Measurements from ENCODE around the gene ZNF518A. TPM values are rescaled to one million over a fixed set of nuclear protein-coding genes. Genes with fewer than 3 reads are reported as not detected.
"Not testable (repeated sequence)": the region's sequence is repeated elsewhere in the genome, so short reads cannot be mapped to it uniquely, and the experiment has no call there.

The ZNF518A gene
- total and polyA plus RNA-seq, 2 donors (not counting 3 experiments of a cell fraction or from before 2014, with no cell fraction given), result 2.9 to 12.1 TPM

DNA sequence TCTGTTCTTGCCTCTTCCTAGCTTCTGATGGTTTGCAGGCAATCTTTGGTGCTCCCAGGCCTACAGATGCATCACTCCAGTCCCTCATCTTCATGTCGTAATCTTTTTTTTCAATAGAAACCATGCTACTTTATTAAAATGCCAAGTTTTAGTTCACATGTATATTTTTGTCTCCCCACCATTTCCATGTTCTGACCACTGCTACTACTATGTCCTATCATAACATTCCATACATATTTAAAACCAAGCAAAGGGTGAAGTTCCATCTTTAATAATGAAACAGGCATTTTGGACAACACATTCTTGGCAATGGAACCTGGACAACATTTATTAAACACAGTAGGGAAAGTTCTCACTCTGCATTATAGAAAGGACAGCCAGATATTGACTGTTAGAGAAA is 58.8 kb downstream of the ZNF518A start:
- Histone ChIP-seq H3K27ac (ENCODE audit: insufficient read depth, low read depth, low read length) (no peak overlapping the region), H3K4me2 (ENCODE audit: insufficient read depth, low read length) (no peak overlapping the region), H4K20me1 (replicated peaks; ENCODE audit: control insufficient read depth, extremely low read depth, insufficient read depth, low read length) (no peaks in the 10 kb centered on the region), H3K36me3 (ENCODE audit: control insufficient read depth in 2 of 2, extremely low read depth in 1 of 2, insufficient read depth in 2 of 2, low read length in 2 of 2) (no peaks in the 10 kb centered on the region), H3K27me3 (ENCODE audit: control insufficient read depth in 2 of 2, insufficient read depth in 2 of 2, low read length in 2 of 2) (peaks cover 0 to 3% of the 10 kb centered on the region in 2 experiments), H3K9me3 (replicated peaks; ENCODE audit: control insufficient read depth, insufficient read depth, low read length) (no peaks in the 10 kb centered on the region), H3K9me1 (replicated peaks; ENCODE audit: control insufficient read depth, extremely low read depth, insufficient read depth, low read length) (no peaks in the 10 kb centered on the region), H3K9ac (replicated peaks; ENCODE audit: extremely low read depth, insufficient read depth, low read length) (no peak overlapping the region), H2AFZ (ENCODE audit: low read depth, low read length) (no peak overlapping the region), H3K4me1 (ENCODE audit: control insufficient read depth, extremely low read depth, insufficient read depth, low read length) (no peaks in the 10 kb centered on the region), H3K79me2 (ENCODE audit: control insufficient read depth, insufficient read depth, low read length) (no peaks in the 10 kb centered on the region), H3K4me3 (replicated peaks in 1 of 3; ENCODE audit: insufficient read depth in 1 of 3, low read depth in 1 of 3, low read length in 3 of 3) (no peak overlapping the region)
- ChIA-PET POLR2A (no interaction called here), CTCF (no interaction called here)
- dilution Hi-C loops (cut with MboI; ENCODE audit: extremely low pct_ligation_motif_present, low sequenced_read_pairs), result no loop called here
- no TSS peak for BruUV-seq (replicated peaks)
- intact Hi-C loops (cut with micrococcal nuclease), result no loop called here
- DNase-seq (ENCODE audit: low read depth, low spot score) (no peak), FAIRE-seq (no peak)
- TF ChIP-seq MYC (IDR thresholded peaks at IDR 0.05; ENCODE audit: low read depth, low read length), result no peak
- no peak for TF ChIP-seq JUN (IDR thresholded peaks at IDR 0.05; ENCODE audit: borderline replicate concordance, insufficient read depth, insufficient read length, low read depth)

DNA sequence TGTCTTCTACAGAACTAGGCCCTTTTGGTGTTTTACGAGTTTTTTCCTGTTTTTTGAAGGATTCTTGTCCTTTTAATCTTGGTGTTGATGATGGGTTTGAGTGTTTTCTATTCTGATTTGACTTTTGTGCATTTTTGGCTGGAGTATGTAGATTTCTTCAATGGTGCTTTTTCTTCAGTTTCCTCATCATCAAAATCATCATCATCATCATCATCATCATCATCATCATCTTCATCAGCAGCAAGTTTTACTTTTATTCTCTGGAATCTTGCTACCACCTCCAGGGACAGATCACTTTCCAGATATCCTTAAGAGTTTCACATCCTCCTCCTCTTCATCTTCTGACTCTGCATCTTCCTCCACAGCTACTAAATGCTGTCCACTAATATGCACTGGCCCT is 59.4 kb downstream of the ZNF518A start:
- H3K79me2 ChIP-seq (ENCODE audit: control insufficient read depth, insufficient read depth, low read length); dilution Hi-C loops (cut with MboI; ENCODE audit: extremely low pct_ligation_motif_present, low sequenced_read_pairs); H3K4me1 ChIP-seq (ENCODE audit: control insufficient read depth, extremely low read depth, insufficient read depth, low read length); H3K9me1 ChIP-seq (replicated peaks; ENCODE audit: control insufficient read depth, extremely low read depth, insufficient read depth, low read length); H2AFZ ChIP-seq (ENCODE audit: low read depth, low read length); H3K27me3 ChIP-seq (ENCODE audit: control insufficient read depth in 2 of 2, insufficient read depth in 2 of 2, low read length in 2 of 2); H3K36me3 ChIP-seq (ENCODE audit: control insufficient read depth in 2 of 2, extremely low read depth in 1 of 2, insufficient read depth in 2 of 2, low read length in 2 of 2); intact Hi-C loops (cut with micrococcal nuclease); H3K9me3 ChIP-seq (replicated peaks; ENCODE audit: control insufficient read depth, insufficient read depth, low read length); H4K20me1 ChIP-seq (replicated peaks; ENCODE audit: control insufficient read depth, extremely low read depth, insufficient read depth, low read length); CTCF ChIA-PET; H3K9ac ChIP-seq (replicated peaks; ENCODE audit: extremely low read depth, insufficient read depth, low read length); FAIRE-seq; BruUV-seq (replicated peaks); H3K27ac ChIP-seq (ENCODE audit: insufficient read depth, low read depth, low read length); POLR2A ChIA-PET; H3K4me3 ChIP-seq (replicated peaks in 1 of 3; ENCODE audit: insufficient read depth in 1 of 3, low read depth in 1 of 3, low read length in 3 of 3); H3K4me2 ChIP-seq (ENCODE audit: insufficient read depth, low read length); DNase-seq (ENCODE audit: low read depth, low spot score): not testable (repeated sequence)

Measured in endothelial cell of umbilical vein (primary cell).